Right lobe of liver (tissue), 6 donors: ENCODE measurements around the gene RAB43. TPM values are rescaled to one million over a fixed set of nuclear protein-coding genes. Genes with fewer than 3 reads are reported as not detected.

Experiments used
- ATAC-seq, 4 donors: fragments of 200-7000 bp; cut with Tn5 transposase; one replicate each; pipeline ENCODE4 v1.9.1; 2020; ENCODE audit warnings: mild to moderate bottlenecking in 4 of 4, moderate library complexity in 4 of 4
- DNase-seq, 3 donors: peaks; one replicate each; pipeline ENCODE4 v3.0.0-alpha.2; 2020
- H3K27ac ChIP-seq, 3 donors: fragments of 200-600 bp; one replicate each; pipeline ENCODE4 v1.8.0; 2022
- H3K27me3 ChIP-seq, 2 donors: fragments of 200-600 bp; one replicate each; pipeline ENCODE4 v1.8.0; 2022
- H3K36me3 ChIP-seq, 4 donors: fragments of 200-600 bp; sonication (generic) in 1 of 4; one replicate each; pipeline versions ENCODE4 v1.5.1 to v1.8.0; 2017 to 2022; ENCODE audit warnings: control low read depth in 1 of 4
- H3K4me1 ChIP-seq, 4 donors: fragments of 200-600 bp; sonication (generic) in 1 of 4; one replicate each; pipeline versions ENCODE4 v1.5.1 to v1.8.0; 2017 to 2022; ENCODE audit warnings: control low read depth in 1 of 4
- H3K4me3 ChIP-seq, 3 donors: fragments of 200-600 bp; one replicate each; pipeline ENCODE4 v1.8.0; 2022
- H3K9me3 ChIP-seq, 4 donors: fragments of 200-600 bp; sonication (generic) in 1 of 4; one replicate each; pipeline versions ENCODE4 v1.5.1 to v1.8.0; 2017 to 2022; ENCODE audit warnings: control low read depth in 1 of 4
- CTCF ChIP-seq, 4 donors: fragments of 200-600 bp in 3 of 4; fragments of 450-650 bp in 1 of 4; IDR thresholded peaks; one replicate each; pipeline versions ENCODE4 v1.5.1 to v1.8.0; 2016 to 2022; ENCODE audit warnings: antibody characterized with exemption in 4 of 4, mild to moderate bottlenecking in 2 of 4
- POLR2A ChIP-seq: fragments of 450-650 bp; IDR thresholded peaks from one replicate; pipeline ENCODE4 v1.6.1; 2017; ENCODE audit warnings: antibody characterized with exemption, mild to moderate bottlenecking
- WGBS: methylation state at CpG from one replicate; pipeline ENCODE4 v1.1.6; 2018; ENCODE audit warnings: low coverage, low lambda C conversion rate; ENCODE audit not compliant: insufficient coverage; ENCODE audit errors: missing lambda C conversion rate; 5-methylcytosine and 5-hydroxymethylcytosine counted together
- intact Hi-C, 2 donors: fragments of 100-400 bp; cut with DNase I; formaldehyde crosslinking; loops; one replicate each; pipeline versions ENCODE4 v1.11.2 to v1.14.1; 2022
- total RNA-seq, 6 experiments: library from RNA; depleted of rRNA in 2 of 6; stranded (reverse); fragments of >200 nt in 2 of 6; fragmentation: NEBNext Ultra II Directional in 3 of 6; extraction: Animal tissue kit (Norgen Biotek cat#: 25700) in 3 of 6; gene quantifications; one replicate each; pipeline versions ENCODE4 v1.1.0 to v1.2.4, GENCODE V29; 2016 to 2023
- donor health status: DM: no; HTN: yes; CAD: no.
- donor health status: DM: no; HTN: no; CAD: no.
- donor health status: DM: no; HTN: no; CAD: no.
- donor health status: DM: no; HTN: yes; CAD: no.
- donor health status: DM: no; HTN: yes; CAD: no.

Gene RAB43
- total RNA-seq, 6 experiments from 2014 or later: 21.8 to 67.2 (median 38.5) TPM

GRCh38 chr3:129046732-129047552 lies 74.7 kb downstream of the RAB43 start:
- ATAC-seq (peak in 1 of 4 donors; percentile 27), DNase-seq (no peak)
- Histone ChIP-seq H3K27ac (no peak overlapping the region), H3K4me3 (no peak overlapping the region), H3K36me3 (no peaks in the 10 kb centered on the region), H3K9me3 (no peaks in the 10 kb centered on the region), H3K4me1 (peaks cover 0 to 7% (median under 1%) of the 10 kb centered on the region in 4 donors), H3K27me3 (no peaks in the 10 kb centered on the region)
- 100% methylated on average over 1 of the region's 46 CpGs for WGBS
- TF ChIP-seq POLR2A: no peak
- no peak for TF ChIP-seq CTCF (IDR thresholded peaks at IDR 0.05)
- intact Hi-C loops: no loop called here

GRCh38 chr3:129046037-129046731 lies 75.4 kb downstream of the RAB43 start:
- peaks cover 0 to 7% (median 0%) of the 10 kb centered on the region in 4 donors for H3K4me1 ChIP-seq
- ATAC-seq (peak; percentile 11 to 54 (median 22)), DNase-seq (no peak)
- H3K4me3 ChIP-seq: peak overlapping the region in 2 of 3 donors; percentile 3 to 16
- no peaks in the 10 kb centered on the region for H3K36me3 ChIP-seq
- whole genome bisulfite sequencing: 50% methylated on average over 8 of the region's 67 CpGs
- H3K27me3 ChIP-seq: no peaks in the 10 kb centered on the region
- H3K27ac ChIP-seq: no peak overlapping the region
- TF ChIP-seq CTCF (IDR thresholded peaks at IDR 0.05): no peak
- no peak for TF ChIP-seq POLR2A
- intact Hi-C loops: no loop called here
- no peaks in the 10 kb centered on the region for H3K9me3 ChIP-seq

- peaks cover 0 to 7% (median 0%) of the 10 kb centered on the region in 4 donors for H3K4me1 ChIP-seq
- intact Hi-C loops: no loop called here
- ATAC-seq: peak; percentile 46 to 59 (median 50)
- H3K27me3 ChIP-seq: no peaks in the 10 kb centered on the region
- H3K9me3 ChIP-seq: no peaks in the 10 kb centered on the region
- H3K36me3 ChIP-seq: no peaks in the 10 kb centered on the region
- TF ChIP-seq CTCF (IDR thresholded peaks at IDR 0.05): no peak
- TF ChIP-seq POLR2A: no peak
- WGBS: 0% methylated on average over 14 of the region's 43 CpGs
- DNase-seq: no peak
- H3K4me3 ChIP-seq: peak overlapping the region in 2 of 3 donors; percentile 3 to 16
- no peak overlapping the region for H3K27ac ChIP-seq
These were observed 75.9 kb downstream of the RAB43 start for GRCh38 chr3:129045675-129046036.

GRCh38 chr3:129040579-129041300 lies 80.9 kb downstream of the RAB43 start:
- Histone ChIP-seq H3K9me3 (no peaks in the 10 kb centered on the region), H3K4me1 (peaks cover 0 to 4% (median 0%) of the 10 kb centered on the region in 4 donors), H3K27me3 (no peaks in the 10 kb centered on the region), H3K36me3 (no peaks in the 10 kb centered on the region), H3K4me3 (no peak overlapping the region), H3K27ac (no peak overlapping the region)
- peak in 1 of 4 donors; percentile 29 for ATAC-seq
- WGBS: 85% methylated on average over 8 of the region's 15 CpGs
- TF ChIP-seq POLR2A (no peak), CTCF (IDR thresholded peaks at IDR 0.05) (no peak)
- no peak for DNase-seq
- intact Hi-C loops: no loop called here
